HG02840 (cell line): Measurements from ENCODE around the gene ADRA2C.

Experiments used
- ATAC-seq: cut with Tn5 transposase; IDR thresholded peaks from one replicate; pipeline ENCODE4 v1.9.1; 2021; ENCODE audit warnings: mild to moderate bottlenecking, moderate library complexity, moderate number of reproducible peaks; ENCODE audit not compliant: unreplicated experiment, low FRiP score

Gene ADRA2C

GRCh38 chr4:3766036-3766784 is at the start of gene ADRA2C:
TSS of gene ADRA2C (plus strand) at chr4:3766385. CDS start at chr4:3766607, 222 bp downstream.
- no peak for ATAC-seq

- ATAC-seq = no peak
Observed at GRCh38 chr4:3716631-3717235, 49.5 kb upstream of the ADRA2C start.

GRCh38 chr4:3717241-3717640 is 48.9 kb upstream of the ADRA2C start:
- no peak for ATAC-seq

- ATAC-seq = no peak
Observed at GRCh38 chr4:3718462-3718861, 47.7 kb upstream of the ADRA2C start.

- no peak for ATAC-seq
Observed at GRCh38 chr4:3719191-3719590, 47.0 kb upstream of the ADRA2C start.

GRCh38 chr4:3719836-3720235 is 46.3 kb upstream of the ADRA2C start:
- no peak for ATAC-seq

- no peak for ATAC-seq
Observed at GRCh38 chr4:3720466-3720865, 45.7 kb upstream of the ADRA2C start.

GRCh38 chr4:3721186-3721585 is 45.0 kb upstream of the ADRA2C start:
- no peak for ATAC-seq

- ATAC-seq = no peak
Observed at GRCh38 chr4:3721627-3722026, 44.6 kb upstream of the ADRA2C start.

GRCh38 chr4:3722446-3723231 is 43.5 kb upstream of the ADRA2C start:
- no peak for ATAC-seq

GRCh38 chr4:3723232-3723642 is 42.9 kb upstream of the ADRA2C start:
- no peak for ATAC-seq

GRCh38 chr4:3724319-3725231 is 41.6 kb upstream of the ADRA2C start:
- ATAC-seq = no peak

GRCh38 chr4:3725936-3726870 is 40.0 kb upstream of the ADRA2C start:
- ATAC-seq = no peak

- no peak for ATAC-seq
Observed at GRCh38 chr4:3727847-3728469, 38.2 kb upstream of the ADRA2C start.

GRCh38 chr4:3729188-3729881 is 36.9 kb upstream of the ADRA2C start:
- no peak for ATAC-seq

GRCh38 chr4:3729882-3730226 is 36.3 kb upstream of the ADRA2C start:
- no peak for ATAC-seq

- ATAC-seq = no peak
Observed at GRCh38 chr4:3730422-3731190, 35.6 kb upstream of the ADRA2C start.
